H9 (cell line): ENCODE measurements around the gene EIF4E3. TPM values are rescaled to one million over a fixed set of nuclear protein-coding genes. Genes with fewer than 3 reads are reported as not detected.

Experiments
- DNase-seq: peaks from one replicate; pipeline ENCODE4 v3.0.0-alpha.2; 2017
- H2AFZ ChIP-seq: one replicate; pipeline ENCODE4 v1.6.1; 2013; ENCODE audit warnings: mild to moderate bottlenecking, low read length, control low read depth, moderate library complexity
- H2AK5ac ChIP-seq: 2 replicates; pipeline ENCODE4 v1.6.1; 2013; ENCODE audit warnings: low read length, control low read depth, mixed read lengths; ENCODE audit not compliant: insufficient read length
- H2BK120ac ChIP-seq: one replicate; pipeline ENCODE4 v1.6.1; 2013; ENCODE audit warnings: low read depth, mild to moderate bottlenecking, low read length, control low read depth, inconsistent platforms; ENCODE audit not compliant: poor library complexity, severe bottlenecking
- H2BK12ac ChIP-seq: 2 replicates; pipeline ENCODE4 v1.6.1; 2013; ENCODE audit warnings: low read length, control low read depth, mixed read lengths, low read depth; ENCODE audit not compliant: insufficient read length
- H2BK15ac ChIP-seq: 2 replicates; pipeline ENCODE4 v1.6.1; 2013; ENCODE audit warnings: low read depth, low read length, control low read depth
- H2BK20ac ChIP-seq: one replicate; pipeline ENCODE4 v1.6.1; 2013; ENCODE audit warnings: low read depth, mild to moderate bottlenecking, low read length, control low read depth, inconsistent platforms; ENCODE audit not compliant: poor library complexity, severe bottlenecking
- H2BK5ac ChIP-seq: 2 replicates; pipeline ENCODE4 v1.6.1; 2013; ENCODE audit warnings: low read length, control low read depth, mixed read lengths; ENCODE audit not compliant: insufficient read length
- H3K14ac ChIP-seq: 2 replicates; pipeline ENCODE4 v1.6.1; 2013; ENCODE audit warnings: low read length, control low read depth; ENCODE audit not compliant: insufficient read depth
- H3K18ac ChIP-seq: 2 replicates; pipeline ENCODE4 v1.6.1; 2013; ENCODE audit warnings: low read depth, mild to moderate bottlenecking, mixed read lengths, low read length, control low read depth; ENCODE audit not compliant: insufficient read length
- H3K23ac ChIP-seq: 2 replicates; pipeline ENCODE4 v1.6.1; 2013; ENCODE audit warnings: low read length, control low read depth, mixed read lengths, low read depth; ENCODE audit not compliant: insufficient read length
- H3K23me2 ChIP-seq: 2 replicates; pipeline ENCODE4 v1.6.1; 2013; ENCODE audit warnings: low read depth, mild to moderate bottlenecking, mixed read lengths, low read length, control low read depth; ENCODE audit not compliant: insufficient read length, poor library complexity, severe bottlenecking
- H3K27ac ChIP-seq: 2 replicates; pipeline ENCODE4 v1.5.1; 2013; ENCODE audit warnings: low read length, control low read depth, mixed read lengths, low read depth; ENCODE audit not compliant: insufficient read length
- H3K27me3 ChIP-seq: 2 replicates; pipeline ENCODE4 v1.6.1; 2013; ENCODE audit warnings: low read length, control low read depth, inconsistent platforms; ENCODE audit not compliant: insufficient read depth
- H3K4ac ChIP-seq: 2 replicates; pipeline ENCODE4 v1.6.1; 2013; ENCODE audit warnings: low read depth, mild to moderate bottlenecking, control low read depth, inconsistent platforms, low read length, moderate library complexity
- H3K4me1 ChIP-seq: 2 replicates; pipeline ENCODE4 v1.6.1; 2013; ENCODE audit warnings: low read length, control low read depth, inconsistent platforms; ENCODE audit not compliant: insufficient read depth
- H3K4me2 ChIP-seq: 2 replicates; pipeline ENCODE4 v1.6.1; 2013; ENCODE audit warnings: low read length, control low read depth, mixed read lengths; ENCODE audit not compliant: insufficient read length, insufficient read depth
- H3K56ac ChIP-seq: 2 replicates; pipeline ENCODE4 v1.6.1; 2013; ENCODE audit warnings: low read depth, mild to moderate bottlenecking, mixed read lengths, low read length, control low read depth; ENCODE audit not compliant: insufficient read length
- H3K79me1 ChIP-seq: 2 replicates; pipeline ENCODE4 v1.6.1; 2013; ENCODE audit warnings: low read depth, mild to moderate bottlenecking, moderate library complexity, low read length, control low read depth, inconsistent platforms; ENCODE audit not compliant: insufficient read depth, poor library complexity, severe bottlenecking
- H3K79me2 ChIP-seq: 2 replicates; pipeline ENCODE4 v1.6.1; 2013; ENCODE audit warnings: low read length, control low read depth, inconsistent platforms; ENCODE audit not compliant: insufficient read depth
- H3K9ac ChIP-seq: 2 replicates; pipeline ENCODE4 v1.6.1; 2013; ENCODE audit warnings: low read length, control low read depth, mixed read lengths; ENCODE audit not compliant: insufficient read length; ENCODE audit errors: extremely low read depth
- H3K9me3 ChIP-seq: one replicate; pipeline ENCODE4 v1.6.1; 2013; ENCODE audit warnings: low read depth, low read length, inconsistent platforms; ENCODE audit not compliant: control insufficient read depth
- H3T11ph ChIP-seq: one replicate; pipeline ENCODE4 v1.6.1; 2013; ENCODE audit warnings: mild to moderate bottlenecking, low read length, control low read depth, inconsistent platforms
- H4K20me1 ChIP-seq: one replicate; pipeline ENCODE4 v1.6.1; 2013; ENCODE audit not compliant: control insufficient read depth, insufficient read length, insufficient read depth
- H4K5ac ChIP-seq: 2 replicates; pipeline ENCODE4 v1.6.1; 2013; ENCODE audit warnings: low read depth, mild to moderate bottlenecking, mixed read lengths, low read length, control low read depth; ENCODE audit not compliant: insufficient read length
- H4K8ac ChIP-seq: replicated peaks from 2 replicates; pipeline ENCODE4 v1.6.1; 2013; ENCODE audit warnings: low read length, control low read depth, mixed read lengths, low read depth; ENCODE audit not compliant: insufficient read length
- H4K91ac ChIP-seq: 2 replicates; pipeline ENCODE4 v1.6.1; 2013; ENCODE audit warnings: low read depth, mild to moderate bottlenecking, moderate library complexity, mixed read lengths, low read length, control low read depth; ENCODE audit not compliant: insufficient read length
- H3K27ac Mint-ChIP-seq, 3 experiments: 2 replicates in 2 of 3; 3 replicates in 1 of 3; pipeline ENCODE4 v1.8.0; 2020 to 2021; ENCODE audit warnings: mixed read lengths in 3 of 3, mild to moderate bottlenecking in 1 of 3, moderate library complexity in 1 of 3
- H3K27me3 Mint-ChIP-seq: 2 replicates; pipeline ENCODE4 v1.8.0; 2021; ENCODE audit warnings: low read depth, mild to moderate bottlenecking, moderate library complexity, mixed read lengths
- H3K36me3 Mint-ChIP-seq, 3 experiments: 2 replicates in 2 of 3; 3 replicates in 1 of 3; pipeline ENCODE4 v1.8.0; 2020 to 2021; ENCODE audit warnings: low read depth in 3 of 3, mixed read lengths in 3 of 3; ENCODE audit not compliant: insufficient read depth in 1 of 3
- H3K4me1 Mint-ChIP-seq, 2 experiments: 2 replicates each; pipeline ENCODE4 v1.8.0; 2020; ENCODE audit warnings: mixed read lengths in 2 of 2
- H3K4me3 Mint-ChIP-seq, 2 experiments: 2 replicates in 1 of 2; 3 replicates in 1 of 2; pipeline ENCODE4 v1.8.0; 2020 to 2021; ENCODE audit warnings: mild to moderate bottlenecking in 2 of 2, mixed read lengths in 2 of 2, moderate library complexity in 1 of 2
- H3K9me3 Mint-ChIP-seq, 2 experiments: 2 replicates in 1 of 2; 3 replicates in 1 of 2; pipeline ENCODE4 v1.8.0; 2020; ENCODE audit warnings: mild to moderate bottlenecking in 2 of 2, mixed read lengths in 2 of 2, moderate library complexity in 1 of 2
- whole genome bisulfite sequencing: extraction: QIAGEN DNeasy Blood & Tissue Kit; methylation state at CpG from one replicate; pipeline ENCODE4 v1.1.7; 2013; ENCODE audit warnings: missing lambda C conversion rate, low lambda C conversion rate, mixed read lengths; ENCODE audit not compliant: insufficient read length; ENCODE audit errors: extremely low coverage; 5-methylcytosine and 5-hydroxymethylcytosine counted together
- total RNA-seq: library from RNA; stranded (reverse); gene quantifications from 2 replicates; pipeline ENCODE4 v1.2.1, GENCODE V29; 2021
- TF ChIP-seq, protein P1 (sequence below): fragments of 200-600 bp; sonication (generic); conservative IDR thresholded peaks from 3 replicates; pipeline ENCODE4 v1.8.0; 2021; ENCODE audit warnings: antibody characterized with exemption, mild to moderate bottlenecking

EIF4E3 gene
- total RNA-seq, 1 experiment from 2014 or later, result 12.9 TPM

DNA sequence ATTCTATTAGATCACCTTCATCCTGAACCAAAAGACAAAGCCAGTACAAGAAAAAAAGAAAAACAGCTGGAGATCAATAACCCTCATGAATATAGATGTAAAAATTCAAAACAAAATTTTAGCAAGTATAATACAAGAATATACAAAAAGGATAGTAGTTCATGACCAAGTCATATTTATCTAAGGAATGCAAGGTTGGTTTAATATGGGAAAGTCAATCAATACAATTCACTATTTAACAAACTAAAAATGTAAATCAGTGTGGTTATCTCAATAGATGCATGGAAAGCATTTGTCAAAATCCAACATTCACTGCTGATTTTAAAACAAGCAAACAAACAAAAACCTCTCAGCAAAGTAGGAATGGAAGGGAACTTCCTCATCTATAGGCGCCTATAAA lies 17.4 kb upstream of the EIF4E3 start:
- Mint-ChIP-seq H3K27me3 (no peaks in the 10 kb centered on the region), H3K4me1 (no peaks in the 10 kb centered on the region), H3K27ac (no peak overlapping the region)

More for the DNA sequence above, 17.4 kb upstream of the EIF4E3 start:
- Histone ChIP-seq H2BK15ac (no peak overlapping the region), H4K5ac (no peak overlapping the region), H4K91ac (no peak overlapping the region), H3K27me3 (no peaks in the 10 kb centered on the region), H2BK120ac (no peak overlapping the region), H3K4me2 (no peak overlapping the region), H3K27ac (no peak overlapping the region), H3K4ac (no peak overlapping the region), H3K4me1 (no peaks in the 10 kb centered on the region; the same call in 1 of the 2 replicates), H3K23me2 (no peaks in the 10 kb centered on the region), H2AK5ac (no peak overlapping the region), H2BK20ac (no peak overlapping the region), H4K20me1 (no peaks in the 10 kb centered on the region), H2BK12ac (no peak overlapping the region), H3K18ac (no peak overlapping the region), H3T11ph (no peak overlapping the region), H2BK5ac (no peak overlapping the region), H3K23ac (no peak overlapping the region), H3K9me3 (no peaks in the 10 kb centered on the region), H3K79me1 (no peaks in the 10 kb centered on the region), H4K8ac (no peak overlapping the region), H3K14ac (no peak overlapping the region), H3K56ac (no peak overlapping the region), H3K79me2 (no peaks in the 10 kb centered on the region), H2AFZ (no peak overlapping the region), H3K9ac (no peak overlapping the region)
- peaks cover 13 to 29% (median 18%) of the 10 kb centered on the region in 3 experiments; a peak in 6 of 7 replicates for H3K36me3 Mint-ChIP-seq
- TF ChIP-seq, protein P1, sequence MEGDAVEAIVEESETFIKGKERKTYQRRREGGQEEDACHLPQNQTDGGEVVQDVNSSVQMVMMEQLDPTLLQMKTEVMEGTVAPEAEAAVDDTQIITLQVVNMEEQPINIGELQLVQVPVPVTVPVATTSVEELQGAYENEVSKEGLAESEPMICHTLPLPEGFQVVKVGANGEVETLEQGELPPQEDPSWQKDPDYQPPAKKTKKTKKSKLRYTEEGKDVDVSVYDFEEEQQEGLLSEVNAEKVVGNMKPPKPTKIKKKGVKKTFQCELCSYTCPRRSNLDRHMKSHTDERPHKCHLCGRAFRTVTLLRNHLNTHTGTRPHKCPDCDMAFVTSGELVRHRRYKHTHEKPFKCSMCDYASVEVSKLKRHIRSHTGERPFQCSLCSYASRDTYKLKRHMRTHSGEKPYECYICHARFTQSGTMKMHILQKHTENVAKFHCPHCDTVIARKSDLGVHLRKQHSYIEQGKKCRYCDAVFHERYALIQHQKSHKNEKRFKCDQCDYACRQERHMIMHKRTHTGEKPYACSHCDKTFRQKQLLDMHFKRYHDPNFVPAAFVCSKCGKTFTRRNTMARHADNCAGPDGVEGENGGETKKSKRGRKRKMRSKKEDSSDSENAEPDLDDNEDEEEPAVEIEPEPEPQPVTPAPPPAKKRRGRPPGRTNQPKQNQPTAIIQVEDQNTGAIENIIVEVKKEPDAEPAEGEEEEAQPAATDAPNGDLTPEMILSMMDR, result no peak
- no peak overlapping the region for H3K4me3 Mint-ChIP-seq
- H3K9me3 Mint-ChIP-seq, result peaks cover 23 to 29% of the 10 kb centered on the region in 2 experiments
- WGBS, result no CpG with 5 or more reads among the region's 1 CpG
- DNase-seq, result no peak
